GM13977 (cell line): ENCODE results near the gene MICA.
"Not testable (repeated sequence)": the region's sequence is repeated elsewhere in the genome, so short reads cannot be mapped to it uniquely, and the experiment has no call there.

Source experiments
- DNase-seq: peaks from one replicate; pipeline ENCODE4 v3.0.0; 2012; ENCODE audit warnings: low spot score
- CTCF ChIP-seq: IDR thresholded peaks from 2 replicates; pipeline ENCODE4 v1.5.1; 2012; ENCODE audit warnings: mild to moderate bottlenecking, control low read depth; ENCODE audit not compliant: insufficient read depth; ENCODE audit errors: extremely low read depth, missing control alignments
- in situ Hi-C: fragments of 300-500 bp; cut with MboI; formaldehyde crosslinking; loops from one replicate; pipeline ENCODE4 v1.12.0; 2022; ENCODE audit warnings: low sequenced_read_pairs, low pct_unique_long_range_greater_than_20kb, mixed read lengths, inconsistent platforms; ENCODE audit not compliant: unreplicated experiment

MICA gene

GRCh38 chr6:31399589-31400466, 3.6 kb upstream of the MICA start:
- in situ Hi-C loops = loop anchor here (5.0 kb wide), 1 partner anchor 42 kb away; no protein-coding TSS in a partner anchor
- peak; percentile 94 for TF ChIP-seq CTCF
- peak; percentile 75 for DNase-seq

- in situ Hi-C loops = no loop called here
- DNase-seq = peak; percentile 75
- no peak for TF ChIP-seq CTCF
Measured at GRCh38 chr6:31400467-31401289, 2.7 kb upstream of the MICA start.

- DNase-seq = no peak
- TF ChIP-seq CTCF = no peak
- in situ Hi-C loops = no loop called here
Measured at GRCh38 chr6:31401403-31401802, 2.0 kb upstream of the MICA start.

- no peak for TF ChIP-seq CTCF
- in situ Hi-C loops = no loop called here
- peak; percentile 48 for DNase-seq
Measured at GRCh38 chr6:31402324-31403282, 792 bp upstream of the MICA start.

- in situ Hi-C loops, DNase-seq: not testable (repeated sequence)
Measured at GRCh38 chr6:31404061-31404364, 618 bp downstream of the MICA start.

GRCh38 chr6:31405996-31406395, 2.6 kb downstream of the MICA start:
- DNase-seq = no peak
- in situ Hi-C loops = no loop called here
- TF ChIP-seq CTCF = no peak
